HepG2 (cell line): Measurements from ENCODE around the gene CHD9NB. TPM values are rescaled to one million over a fixed set of nuclear protein-coding genes. Genes with fewer than 3 reads are reported as not detected.

Experiments
- ATAC-seq: fragments of 200-7000 bp; cut with Tn5 transposase; 3 replicates; pipeline ENCODE4 v1.9.1; 2020; ENCODE audit warnings: mild to moderate bottlenecking, moderate library complexity
- BruUV-seq: library from RNA; stranded (reverse); fragments of 400-500 nt; replicated peaks from 2 replicates; lab custom pipeline; 2021; lab: Mats Ljungman, UMichigan
- CTCF ChIA-PET: fragments of 300-600 bp; formaldehyde crosslinking; extraction: SDS; loops from one replicate; lab custom pipeline; 2021; ENCODE audit warnings: low total read pairs, inconsistent platforms, low intra/inter-chr PET ratio; lab: Yijun Ruan, JAX
- POLR2A ChIA-PET: fragments of 350-600 bp; sonication (Branson Sonifier 250); formaldehyde crosslinking; loops from one replicate; lab custom pipeline; 2020; ENCODE audit warnings: antibody characterized with exemption, inconsistent platforms; lab: Yijun Ruan, JAX
- DNase-seq: peaks from one replicate; pipeline ENCODE4 v3.0.0-alpha.2; 2015; ENCODE audit warnings: low spot score
- FAIRE-seq: peaks from 3 replicates; lab custom pipeline; 2011; peaks lifted over from hg19 to GRCh38; lab: Jason Lieb, UNC
- H2AFZ ChIP-seq: one replicate; pipeline ENCODE4 v1.6.1; 2011; ENCODE audit warnings: low read length, inconsistent platforms
- H3K27ac ChIP-seq: fragments of 300-600 bp; 3 replicates; pipeline ENCODE4 v1.8.0; 2011; ENCODE audit warnings: mixed run types, mild to moderate bottlenecking, mixed read lengths, low read length, inconsistent platforms; ENCODE audit not compliant: insufficient read depth; ENCODE audit errors: extremely low read length
- H3K27me3 ChIP-seq, 2 experiments: fragments of 200-600 bp in 1 of 2; 2 replicates in 1 of 2; 3 replicates in 1 of 2; pipeline versions ENCODE4 v1.6.0 to v1.8.0; 2011; ENCODE audit warnings: low read length in 2 of 2, mild to moderate bottlenecking in 2 of 2, moderate library complexity in 2 of 2, inconsistent platforms in 1 of 2; ENCODE audit not compliant: insufficient read depth in 2 of 2, control insufficient read depth in 1 of 2
- H3K36me3 ChIP-seq, 2 experiments: fragments of 200-600 bp in 1 of 2; replicated peaks in 1 of 2; 2 replicates in 1 of 2; 3 replicates in 1 of 2; pipeline versions ENCODE4 v1.5.1 to v1.8.0; 2011; ENCODE audit warnings: low read length in 2 of 2, inconsistent platforms in 1 of 2; ENCODE audit not compliant: insufficient read depth in 2 of 2, control insufficient read depth in 1 of 2
- H3K4me1 ChIP-seq: 2 replicates; pipeline ENCODE4 v1.5.1; 2012; ENCODE audit warnings: low read length, inconsistent platforms; ENCODE audit not compliant: insufficient read depth
- H3K4me2 ChIP-seq: 2 replicates; pipeline ENCODE4 v1.6.0; 2011; ENCODE audit warnings: low read depth, low read length, inconsistent platforms
- H3K4me3 ChIP-seq, 3 experiments: fragments of 200-600 bp in 1 of 3; sonication (generic), shearing (Covaris generic) in 1 of 3; replicated peaks in 1 of 3; 2 replicates each; pipeline ENCODE4 v1.5.1; 2011 to 2016; ENCODE audit warnings: low read length in 3 of 3, inconsistent platforms in 2 of 3, low read depth in 2 of 3, mild to moderate bottlenecking in 2 of 3, control low read depth in 1 of 3, mixed read lengths in 1 of 3; ENCODE audit not compliant: insufficient read depth in 1 of 3
- H3K79me2 ChIP-seq: one replicate; pipeline ENCODE4 v1.6.1; 2011; ENCODE audit warnings: low read length, inconsistent platforms; ENCODE audit not compliant: insufficient read depth
- H3K9ac ChIP-seq: 2 replicates; pipeline ENCODE4 v1.6.0; 2011; ENCODE audit warnings: mild to moderate bottlenecking, low read depth, low read length, inconsistent platforms; ENCODE audit not compliant: insufficient read depth
- H3K9me3 ChIP-seq: 2 replicates; pipeline ENCODE4 v1.5.1; 2012; ENCODE audit warnings: mild to moderate bottlenecking, low read length
- H4K20me1 ChIP-seq: 2 replicates; pipeline ENCODE4 v1.6.0; 2011; ENCODE audit warnings: inconsistent platforms, mild to moderate bottlenecking, low read length, moderate library complexity; ENCODE audit not compliant: insufficient read depth
- HDAC1 ChIP-seq: sonication (generic); formaldehyde crosslinking; IDR thresholded peaks from 2 replicates; pipeline ENCODE4 v1.5.1; 2020; ENCODE audit warnings: mild to moderate bottlenecking, missing genetic modification reagents
- HDAC6 ChIP-seq: fragments of 200-600 bp; sonication (generic); IDR thresholded peaks from 2 replicates; pipeline ENCODE4 v1.7.0; 2017; ENCODE audit warnings: mild to moderate bottlenecking, antibody characterized with exemption, low read length, low read depth
- LCORL ChIP-seq, 2 experiments: fragments of 450-650 bp in 1 of 2; sonication (generic) in 1 of 2; formaldehyde crosslinking in 1 of 2; IDR thresholded peaks; 2 replicates each; pipeline versions ENCODE4 v1.5.0 to v1.6.1; 2017 to 2020; ENCODE audit warnings: antibody characterized with exemption in 1 of 2, missing genetic modification reagents in 1 of 2
- MZF1 ChIP-seq: sonication (generic); formaldehyde crosslinking; IDR thresholded peaks from 2 replicates; pipeline ENCODE4 v1.8.1; 2023; ENCODE audit warnings: mild to moderate bottlenecking, missing genetic modification reagents, borderline replicate concordance
- SMC3 ChIP-seq: IDR thresholded peaks from 2 replicates; pipeline ENCODE4 v1.6.1; 2011; ENCODE audit warnings: low read length, improper control_type of control experiment
- ZNF225 ChIP-seq: sonication (generic); formaldehyde crosslinking; IDR thresholded peaks from 2 replicates; pipeline ENCODE4 v1.4.0; 2020; ENCODE audit warnings: mild to moderate bottlenecking, missing genetic modification reagents
- WGBS: methylation state at CpG from one replicate; pipeline ENCODE4 v1.1.6; 2017; ENCODE audit warnings: low lambda C conversion rate; 5-methylcytosine and 5-hydroxymethylcytosine counted together
- in situ Hi-C: cut with HindIII; loops from 2 replicates; pipeline ENCODE4 v1.10.0; 2017; ENCODE audit warnings: low pct_unique_long_range_greater_than_20kb; ENCODE audit not compliant: extremely low pct_ligation_motif_present
- intact Hi-C: fragments of 100-400 bp; cut with micrococcal nuclease; formaldehyde crosslinking; loops from one replicate; pipeline ENCODE4 v1.10.0; 2022; ENCODE audit not compliant: unreplicated experiment
- polyA plus RNA-seq, 8 experiments: library from polyadenylated mRNA; depleted of rRNA in 3 of 8; stranded (reverse) in 7 of 8; unstranded in 1 of 8; fragments of >200 nt; fragmentation: Illumina TruSeq in 4 of 8; extraction: Trizol in 4 of 8; gene quantifications; 2 replicates each; pipeline versions ENCODE4 v1.2.1 to v1.2.3, GENCODE V29; 2011 to 2016; ENCODE audit warnings: low read depth in 4 of 8, missing spikeins in 1 of 8, mixed read lengths in 1 of 8; ENCODE audit not compliant: insufficient read depth in 1 of 8
- total RNA-seq, 5 experiments: library from RNA; depleted of rRNA; stranded (reverse); fragments of >200 nt; fragmentation: Illumina TruSeq; extraction: Trizol; gene quantifications; 2 replicates each; pipeline ENCODE4 v1.2.3, GENCODE V29; 2016; ENCODE audit warnings: low read depth in 1 of 5
- TF ChIP-seq, protein P1 (sequence below): sonication (generic); formaldehyde crosslinking; IDR thresholded peaks from 2 replicates; pipeline ENCODE4 v1.4.0; 2020; ENCODE audit warnings: missing genetic modification reagents
- TF ChIP-seq, protein P2 (sequence below), 2 experiments: fragments of 450-650 bp in 1 of 2; sonication (generic) in 1 of 2; formaldehyde crosslinking in 1 of 2; IDR thresholded peaks; 2 replicates each; pipeline versions ENCODE4 v1.6.1 to v1.8.0; 2016 to 2022; ENCODE audit warnings: antibody characterized with exemption in 1 of 2, mild to moderate bottlenecking in 1 of 2, missing genetic modification reagents in 1 of 2

Gene CHD9NB
- total and polyA plus RNA-seq, 2 of the 13 experiments (the other 11 are each of a cell fraction or from before 2014, with no cell fraction given), result 0.17 to 0.18 TPM

- TF ChIP-seq, protein P1, sequence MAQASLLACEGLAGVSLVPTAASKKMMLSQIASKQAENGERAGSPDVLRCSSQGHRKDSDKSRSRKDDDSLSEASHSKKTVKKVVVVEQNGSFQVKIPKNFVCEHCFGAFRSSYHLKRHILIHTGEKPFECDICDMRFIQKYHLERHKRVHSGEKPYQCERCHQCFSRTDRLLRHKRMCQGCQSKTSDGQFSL, result no peak; the same call in none of the 2 replicates
- TF ChIP-seq ZNF225 (CRISPR knock-in tag), result no peak
- no peak for TF ChIP-seq LCORL (IDR thresholded peaks at IDR 0.05)
- peak; percentile 71 for TF ChIP-seq LCORL (CRISPR knock-in tag; IDR thresholded peaks at IDR 0.05)
These were observed 3.1 kb upstream of the CHD9NB start (continued) for GRCh38 chr16:53055541-53056391.

DNA sequence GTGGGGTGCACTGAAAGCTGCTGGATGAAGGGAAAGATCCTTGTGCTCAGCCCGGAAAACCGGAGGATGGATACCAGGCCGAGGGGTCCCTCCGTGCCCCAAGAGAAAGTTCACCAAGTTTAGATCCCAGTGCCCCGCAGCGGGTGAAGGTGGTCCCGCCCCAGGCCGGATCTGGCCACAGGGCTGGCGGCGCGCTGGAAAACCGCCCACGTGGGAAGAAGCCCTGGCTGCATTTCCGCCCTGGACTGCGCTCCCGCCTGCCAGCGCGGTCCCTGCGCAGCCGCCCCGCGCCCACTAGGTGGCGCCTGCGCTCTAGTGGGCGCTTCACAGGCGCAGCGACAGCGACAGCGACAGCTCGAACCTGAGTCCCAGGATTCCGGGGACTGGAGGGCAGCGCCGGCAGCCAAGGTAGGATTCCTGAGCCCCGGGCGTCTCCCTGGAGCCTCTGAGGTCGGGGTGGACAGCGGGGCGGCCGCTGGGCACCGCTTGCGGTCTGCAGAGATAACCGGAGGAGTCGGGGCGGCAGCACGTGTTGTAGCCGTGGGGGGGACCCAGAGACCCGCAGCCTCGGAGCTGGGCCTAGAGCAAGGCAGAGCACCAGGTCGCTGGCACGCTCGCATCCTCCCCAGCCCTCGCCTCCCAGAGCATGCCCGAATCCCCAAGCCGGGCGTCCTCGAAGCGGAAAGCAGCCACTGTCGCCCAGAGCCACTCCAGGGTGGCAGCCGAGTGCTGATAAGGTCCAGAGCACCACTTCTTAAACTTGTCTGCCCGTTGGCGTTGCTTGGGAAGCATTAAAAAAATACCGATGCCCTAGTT lies 2.2 kb upstream of the CHD9NB start, which contains the start of gene CHD9:
Gene CHD9, plus strand, starts transcription at position 322 of the 816 bp plus-strand sequence. CDS start 101,099 bp downstream, outside the sequence.
- H3K4me3 ChIP-seq, result peak within 1 kb of the TSS; percentile 73 to 88 (median 76)
- peak within 1 kb of the TSS; percentile 78 for H2AFZ ChIP-seq
- no peaks in the 10 kb centered on the region for H4K20me1 ChIP-seq
- H3K4me1 ChIP-seq, result peaks cover 74% of the 10 kb centered on the region
- under 1% methylated on average over 28 of the region's 62 CpGs for WGBS
- no peaks in the 10 kb centered on the region for H3K36me3 ChIP-seq
- intact Hi-C loops (loop anchor here (1.0 to 10.0 kb wide), 7 partner anchors 44 to 460 kb away; no protein-coding TSS in a partner anchor), in situ Hi-C loops (loop anchor here (10.0 kb wide), 4 partner anchors 70 to 380 kb away; partner anchors contain the start of gene RBL2)
- no peaks in the 10 kb centered on the region for H3K9me3 ChIP-seq
- no peaks in the 10 kb centered on the region; a peak in 1 of 5 replicates for H3K27me3 ChIP-seq
- DNase-seq, result peak; percentile 90
- POLR2A ChIA-PET, result interaction anchor here (0.9 to 5.5 kb wide), 10 partner anchors 12 to 562 kb away, joined by 3 to 26 read pairs (median 3); partner anchors contain the start of gene AKTIP
- BruUV-seq, result no TSS peak
- peak within 1 kb of the TSS; percentile 82 for H3K9ac ChIP-seq
- peak within 1 kb of the TSS; percentile 85 for H3K27ac ChIP-seq
- CTCF ChIA-PET, result interaction anchor here (1.0 to 2.2 kb wide), 5 partner anchors 75 to 153 kb away, joined by 3 to 23 read pairs (median 8); no protein-coding TSS in a partner anchor
- FAIRE-seq, result no peak
- H3K79me2 ChIP-seq, result peaks cover 42% of the 10 kb centered on the region
- peak; percentile 87 for ATAC-seq
- H3K4me2 ChIP-seq, result peak within 1 kb of the TSS; percentile 93
- TF ChIP-seq, protein P2, sequence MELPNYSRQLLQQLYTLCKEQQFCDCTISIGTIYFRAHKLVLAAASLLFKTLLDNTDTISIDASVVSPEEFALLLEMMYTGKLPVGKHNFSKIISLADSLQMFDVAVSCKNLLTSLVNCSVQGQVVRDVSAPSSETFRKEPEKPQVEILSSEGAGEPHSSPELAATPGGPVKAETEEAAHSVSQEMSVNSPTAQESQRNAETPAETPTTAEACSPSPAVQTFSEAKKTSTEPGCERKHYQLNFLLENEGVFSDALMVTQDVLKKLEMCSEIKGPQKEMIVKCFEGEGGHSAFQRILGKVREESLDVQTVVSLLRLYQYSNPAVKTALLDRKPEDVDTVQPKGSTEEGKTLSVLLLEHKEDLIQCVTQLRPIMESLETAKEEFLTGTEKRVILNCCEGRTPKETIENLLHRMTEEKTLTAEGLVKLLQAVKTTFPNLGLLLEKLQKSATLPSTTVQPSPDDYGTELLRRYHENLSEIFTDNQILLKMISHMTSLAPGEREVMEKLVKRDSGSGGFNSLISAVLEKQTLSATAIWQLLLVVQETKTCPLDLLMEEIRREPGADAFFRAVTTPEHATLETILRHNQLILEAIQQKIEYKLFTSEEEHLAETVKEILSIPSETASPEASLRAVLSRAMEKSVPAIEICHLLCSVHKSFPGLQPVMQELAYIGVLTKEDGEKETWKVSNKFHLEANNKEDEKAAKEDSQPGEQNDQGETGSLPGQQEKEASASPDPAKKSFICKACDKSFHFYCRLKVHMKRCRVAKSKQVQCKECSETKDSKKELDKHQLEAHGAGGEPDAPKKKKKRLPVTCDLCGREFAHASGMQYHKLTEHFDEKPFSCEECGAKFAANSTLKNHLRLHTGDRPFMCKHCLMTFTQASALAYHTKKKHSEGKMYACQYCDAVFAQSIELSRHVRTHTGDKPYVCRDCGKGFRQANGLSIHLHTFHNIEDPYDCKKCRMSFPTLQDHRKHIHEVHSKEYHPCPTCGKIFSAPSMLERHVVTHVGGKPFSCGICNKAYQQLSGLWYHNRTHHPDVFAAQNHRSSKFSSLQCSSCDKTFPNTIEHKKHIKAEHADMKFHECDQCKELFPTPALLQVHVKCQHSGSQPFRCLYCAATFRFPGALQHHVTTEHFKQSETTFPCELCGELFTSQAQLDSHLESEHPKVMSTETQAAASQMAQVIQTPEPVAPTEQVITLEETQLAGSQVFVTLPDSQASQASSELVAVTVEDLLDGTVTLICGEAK (IDR thresholded peaks at IDR 0.05), result no peak
- TF ChIP-seq, protein P2 (CRISPR knock-in tag; IDR thresholded peaks at IDR 0.05), result peak; percentile 93
- no peak for TF ChIP-seq HDAC6
- TF ChIP-seq SMC3, result peak; percentile 67; the same call in 1 of the 2 replicates
- no peak; the same call in 1 of the 2 replicates for TF ChIP-seq MZF1 (CRISPR knock-in tag)
- peak; percentile 97 for TF ChIP-seq HDAC1 (CRISPR knock-in tag)
